COR-L47 (cell line): ENCODE data around the gene SLC25A4.
"Not testable (repeated sequence)": the region's sequence is repeated elsewhere in the genome, so short reads cannot be mapped to it uniquely, and the experiment has no call there.

Experiments used
- DNase-seq: peaks from one replicate; lab custom pipeline; 2025; lab: John Stamatoyannopoulos, UW

The SLC25A4 gene

DNA sequence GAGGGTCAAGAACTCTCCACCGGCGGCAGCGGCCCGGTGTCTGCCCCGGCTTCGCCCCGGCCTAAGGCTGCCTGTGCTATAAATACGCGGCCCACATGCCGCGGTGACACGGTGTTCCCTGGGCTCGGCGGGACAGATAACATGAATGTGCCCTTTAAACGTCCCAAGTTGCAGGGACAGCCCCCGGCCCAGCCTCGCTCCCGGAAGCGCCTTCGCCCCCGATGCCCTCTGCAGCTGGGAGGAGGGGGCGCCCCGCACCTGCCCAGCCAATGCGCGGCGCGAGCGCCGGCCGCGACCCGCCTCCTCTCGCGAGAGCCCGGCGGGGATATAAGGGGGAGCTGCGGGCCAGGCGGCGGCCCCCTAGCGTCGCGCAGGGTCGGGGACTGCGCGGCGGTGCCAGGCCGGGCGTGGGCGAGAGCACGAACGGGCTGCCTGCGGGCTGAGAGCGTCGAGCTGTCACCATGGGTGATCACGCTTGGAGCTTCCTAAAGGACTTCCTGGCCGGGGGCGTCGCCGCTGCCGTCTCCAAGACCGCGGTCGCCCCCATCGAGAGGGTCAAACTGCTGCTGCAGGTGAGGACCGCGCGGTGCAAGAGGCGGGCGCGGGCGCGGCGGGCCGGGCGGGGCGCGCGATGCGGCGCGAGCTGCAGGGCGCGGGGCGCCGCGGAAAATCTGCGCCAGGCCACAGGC lies at the start of gene SLC25A4:
Gene SLC25A4 (plus strand): TSS at position 355 of the 689 bp plus-strand sequence. CDS start 107 bp downstream, at position 462.
- DNase-seq, result peak; percentile 81

DNA sequence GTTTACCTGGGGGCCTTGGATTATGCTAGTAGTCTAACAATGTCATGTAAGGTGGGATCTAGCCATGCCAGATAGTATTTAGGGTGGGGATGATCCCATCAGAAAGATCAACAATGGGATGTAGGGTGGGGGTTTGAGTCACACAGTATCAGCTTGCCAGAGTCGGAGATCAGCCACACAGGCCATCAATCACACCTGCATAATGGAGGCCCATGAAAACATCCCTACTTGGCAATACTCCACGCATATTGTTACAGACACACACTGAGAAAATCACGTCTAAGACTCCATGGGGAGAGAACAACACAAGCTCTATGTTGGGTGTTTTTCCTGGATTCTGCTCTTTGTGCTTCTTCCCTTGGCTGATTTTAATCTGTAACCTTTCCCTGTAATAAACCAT lies 49.5 kb upstream of the SLC25A4 start:
- DNase-seq, result peak; percentile 30

DNA sequence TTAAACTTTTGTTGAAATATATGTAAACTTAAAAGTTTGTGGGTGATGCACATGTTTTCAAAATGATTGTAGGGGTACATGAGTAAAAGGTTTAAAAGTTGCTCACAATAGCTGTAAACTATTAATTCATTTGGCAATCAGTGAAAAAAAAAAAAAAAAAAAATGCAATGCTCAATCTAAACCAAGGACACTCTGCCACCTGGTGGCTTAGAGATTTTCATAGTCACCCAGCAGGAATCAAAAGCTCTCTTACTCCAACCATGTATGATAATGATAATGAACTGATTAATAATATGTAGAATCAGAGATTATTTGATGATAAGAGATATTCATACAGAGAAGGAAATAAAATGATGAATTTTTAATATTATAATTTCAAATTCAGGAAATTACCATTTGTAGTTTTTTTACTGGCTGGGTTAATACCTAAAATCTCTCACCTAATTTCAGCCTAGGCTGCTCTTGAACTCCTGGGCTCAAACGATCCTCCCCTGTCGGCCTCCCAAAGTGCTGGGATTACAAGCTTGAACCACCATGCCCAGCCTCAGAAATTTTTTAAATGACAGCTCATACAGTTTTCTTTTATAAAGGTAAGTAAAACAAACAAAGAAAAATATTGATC lies 46.9 kb upstream of the SLC25A4 start:
- DNase-seq, result peak; percentile 18

DNA sequence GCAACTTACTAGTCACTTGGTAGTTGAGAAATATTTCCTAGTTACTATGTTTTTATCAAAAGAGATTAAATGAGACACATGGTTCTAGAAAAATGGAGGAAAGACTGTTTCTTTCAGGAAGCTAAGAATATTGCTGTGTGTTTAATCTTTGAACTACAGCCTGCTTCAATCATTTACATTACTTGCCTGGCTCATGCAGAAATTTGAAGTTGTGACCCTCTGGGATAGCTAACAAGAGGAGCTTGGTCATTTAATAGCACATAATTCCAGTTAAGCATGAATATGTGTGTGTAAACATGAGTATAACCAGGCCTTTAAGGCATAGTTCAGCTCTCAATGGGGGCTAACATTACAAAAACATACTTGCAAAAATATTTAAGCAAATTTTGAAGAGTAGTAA lies 44.6 kb upstream of the SLC25A4 start:
- DNase-seq, result no peak

DNA sequence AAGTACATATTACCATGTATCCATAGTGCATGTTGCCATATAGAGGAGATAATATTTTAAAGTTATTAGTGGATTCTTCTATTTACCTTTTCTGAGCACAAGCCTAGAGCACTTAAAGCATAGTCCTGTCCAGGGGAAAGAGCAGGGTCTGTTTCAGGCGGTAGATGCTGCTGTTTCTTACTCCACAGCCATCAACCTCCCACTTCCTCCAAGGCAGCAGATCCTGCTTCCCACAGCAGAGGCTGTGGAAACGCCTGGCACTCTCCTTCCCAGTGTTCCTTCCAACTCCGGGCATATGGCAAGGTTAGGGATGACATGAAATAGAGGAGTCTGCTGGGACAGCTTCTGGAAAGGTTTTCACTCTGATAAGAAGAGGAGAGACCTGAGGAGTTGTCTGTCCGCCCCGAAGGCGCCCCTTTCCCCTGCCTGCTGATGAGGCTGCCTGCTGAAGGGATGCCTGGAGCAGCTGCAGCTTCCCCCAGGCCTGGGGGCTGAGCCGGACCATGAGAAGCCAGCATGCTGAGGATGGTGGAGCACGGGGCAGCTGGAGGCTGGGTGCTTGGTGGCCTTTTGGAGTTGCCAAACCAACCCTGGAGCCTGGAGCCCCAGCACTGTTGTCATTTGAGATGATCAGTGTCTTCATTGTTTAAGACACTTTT lies 43.9 kb upstream of the SLC25A4 start:
- no peak for DNase-seq

DNA sequence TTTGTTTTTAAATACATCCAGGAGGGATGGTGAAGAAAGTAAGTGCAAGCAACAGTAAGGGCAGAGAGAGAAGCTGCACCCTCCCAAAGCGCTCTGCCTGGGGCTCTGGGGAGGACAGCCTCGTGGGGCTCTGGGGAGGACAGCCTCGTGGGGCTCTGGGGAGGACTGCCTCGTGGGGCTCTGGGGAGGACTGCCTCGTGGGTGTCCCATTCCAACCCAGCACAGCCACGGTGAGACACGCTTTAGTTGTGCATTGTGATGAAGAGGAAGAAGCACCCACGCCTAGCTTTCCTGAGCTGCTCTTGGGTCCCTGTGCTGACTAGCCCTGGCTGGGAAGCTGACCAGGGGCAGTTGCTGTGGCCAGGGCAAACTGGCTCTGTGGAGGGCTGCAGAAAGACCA lies 43.1 kb upstream of the SLC25A4 start:
- no peak for DNase-seq

DNA sequence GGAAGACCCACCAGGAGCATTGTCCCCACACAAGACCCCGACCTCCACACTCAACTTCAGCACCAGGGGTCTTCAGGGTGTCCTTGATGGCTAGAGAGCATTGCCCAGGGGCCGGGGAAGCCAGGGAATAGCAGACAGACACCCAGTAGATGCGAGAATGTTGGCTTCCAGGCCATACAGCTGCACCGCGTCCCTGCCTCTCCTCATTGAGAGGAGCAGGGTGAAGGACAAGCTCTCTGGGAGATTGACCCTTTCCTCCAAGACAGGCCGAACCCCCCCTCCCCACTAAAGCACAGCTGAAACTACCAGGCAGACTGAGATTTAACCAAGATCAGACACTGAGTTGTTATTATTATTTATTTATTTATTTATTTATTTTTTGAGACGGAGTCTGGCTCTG lies 42.6 kb upstream of the SLC25A4 start:
- no peak for DNase-seq

DNA sequence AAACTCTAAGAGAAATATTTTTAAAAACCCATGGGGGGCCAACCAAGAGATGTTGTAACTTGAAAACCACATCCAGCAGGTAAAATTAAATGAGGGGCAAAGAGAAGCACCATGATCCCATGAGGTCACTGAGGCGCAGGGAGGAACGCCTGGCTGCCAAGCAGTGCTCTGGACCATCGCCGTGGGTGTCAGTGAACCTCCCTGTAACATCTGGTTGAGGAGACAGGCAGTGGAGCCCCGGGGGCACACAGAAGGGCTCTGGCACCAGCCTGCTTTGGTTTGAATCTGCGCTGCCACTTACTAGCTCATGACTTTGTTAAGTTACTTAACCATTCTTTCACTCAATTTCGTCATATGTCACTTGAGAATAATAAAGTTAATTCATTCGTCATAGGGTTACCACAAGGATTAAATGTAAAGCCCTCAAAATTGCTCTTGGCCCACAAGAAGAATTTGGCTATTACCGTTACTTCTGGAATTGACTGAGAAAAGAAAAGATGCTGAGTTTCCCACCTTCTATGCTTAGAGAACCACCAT lies 41.6 kb upstream of the SLC25A4 start:
- DNase-seq, result no peak

DNA sequence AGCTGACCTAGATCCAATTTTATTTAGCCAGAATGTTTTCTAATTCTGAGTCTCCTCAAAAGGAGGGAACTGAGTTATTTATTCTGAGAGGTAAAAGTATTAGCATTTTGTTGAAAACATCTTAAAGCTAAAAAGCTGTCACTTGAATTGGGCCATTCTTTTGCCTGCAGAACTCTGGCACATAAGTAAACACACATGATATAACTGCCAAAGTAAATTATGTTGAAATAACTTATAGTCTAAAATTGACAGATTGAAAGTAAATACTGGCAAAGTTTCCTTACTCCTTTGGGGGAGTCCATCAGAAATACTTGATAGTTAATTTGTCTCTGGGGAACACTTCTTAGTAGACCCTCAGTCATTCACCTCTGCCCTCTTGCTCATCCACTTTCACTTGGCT lies 38.3 kb upstream of the SLC25A4 start:
- no peak for DNase-seq

DNA sequence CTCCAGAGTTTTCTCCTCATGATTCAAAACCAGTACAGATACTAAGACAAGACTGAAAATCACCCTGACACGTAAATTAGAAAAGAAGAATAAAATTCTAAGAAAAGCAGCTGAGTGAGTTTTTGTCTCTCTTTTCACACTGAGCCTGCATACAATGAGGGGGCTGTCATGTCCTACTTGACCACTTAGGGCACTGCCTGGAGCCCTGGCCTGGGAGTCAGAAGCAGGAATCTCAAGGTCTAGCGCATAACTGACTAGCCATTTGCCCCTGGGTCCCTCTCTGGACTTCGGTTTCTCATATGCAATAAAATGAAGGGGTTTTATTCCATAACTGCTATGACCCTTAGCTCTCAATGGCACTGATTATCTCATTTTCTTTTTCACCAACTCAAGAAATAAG lies 36.7 kb upstream of the SLC25A4 start:
- DNase-seq, result no peak

DNA sequence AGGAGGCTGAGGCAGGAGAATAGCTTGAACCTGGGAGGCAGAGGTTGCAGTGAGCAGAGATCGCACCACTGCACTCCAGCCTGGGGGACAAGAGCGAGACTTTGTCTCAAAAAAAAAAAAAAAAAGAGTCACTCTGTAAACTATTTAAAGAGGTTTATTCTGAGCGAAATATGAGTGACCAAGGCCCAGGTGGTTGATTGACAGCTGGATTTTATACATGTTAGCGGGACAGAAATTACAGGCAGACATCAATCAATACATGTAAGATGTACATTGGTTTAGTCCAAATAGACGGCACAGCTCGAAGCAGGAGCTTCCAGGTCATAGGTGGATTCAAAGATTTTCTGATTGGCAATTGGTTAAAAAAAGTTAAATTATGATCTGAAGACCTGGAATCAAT lies 35.5 kb upstream of the SLC25A4 start:
- DNase-seq, result not testable (repeated sequence)

DNA sequence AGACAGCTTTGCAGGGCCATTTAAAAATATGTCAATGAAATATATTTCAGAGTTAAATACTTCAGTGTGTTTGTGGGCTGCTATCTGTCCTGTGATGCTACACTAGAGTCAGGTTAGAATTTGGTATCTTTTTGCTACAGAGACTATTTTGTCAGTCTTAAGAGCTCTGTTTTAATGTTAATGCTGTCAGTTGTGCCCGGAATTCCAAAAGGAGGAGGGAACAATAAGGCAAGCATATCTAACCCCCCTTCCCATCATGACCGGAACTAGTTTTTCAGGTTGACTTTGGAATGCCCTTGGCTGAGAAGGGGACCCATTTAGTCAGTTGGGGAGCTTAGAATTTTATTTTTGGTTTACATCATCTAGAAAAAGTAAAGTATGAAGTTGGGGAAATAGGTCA lies 34.9 kb upstream of the SLC25A4 start:
- DNase-seq, result no peak

DNA sequence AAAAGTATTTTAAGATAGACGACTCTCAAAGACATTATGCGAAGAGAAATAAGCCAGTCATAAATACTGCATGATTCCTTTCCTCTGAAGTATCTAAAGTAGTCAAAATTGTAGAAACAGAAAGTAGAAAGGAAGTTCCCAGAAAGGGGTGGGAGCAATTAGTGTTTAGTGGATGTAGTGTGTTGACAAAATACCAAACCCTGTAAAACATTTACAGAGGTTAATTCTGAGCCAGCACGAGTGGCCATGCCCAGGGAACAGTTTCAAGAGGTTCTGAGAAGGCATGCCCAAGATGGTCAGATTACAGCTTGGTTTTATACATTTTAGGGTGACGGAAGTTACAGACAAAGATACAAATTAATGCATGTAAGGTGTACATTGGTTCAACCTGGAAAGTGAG lies 34.4 kb upstream of the SLC25A4 start:
- no peak for DNase-seq

DNA sequence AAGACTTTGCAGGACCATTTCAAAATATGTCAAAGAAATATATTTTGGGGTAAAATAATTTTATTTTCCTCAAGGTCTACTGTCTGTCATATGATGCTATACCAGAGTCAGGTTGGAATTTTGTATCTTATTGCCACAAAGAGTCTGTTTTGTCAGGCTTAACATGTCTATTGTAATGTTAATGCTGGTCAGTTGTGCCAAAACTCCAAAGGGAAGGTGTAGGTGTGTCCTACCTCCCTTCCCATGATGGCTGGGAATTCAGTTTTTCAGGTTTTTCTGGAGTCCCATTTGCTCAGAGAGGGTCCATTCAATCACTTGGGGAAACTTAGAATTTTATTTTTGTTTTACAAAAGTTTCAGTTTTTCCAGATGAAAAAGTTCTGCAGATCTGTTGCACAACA lies 33.3 kb upstream of the SLC25A4 start:
- DNase-seq, result no peak

DNA sequence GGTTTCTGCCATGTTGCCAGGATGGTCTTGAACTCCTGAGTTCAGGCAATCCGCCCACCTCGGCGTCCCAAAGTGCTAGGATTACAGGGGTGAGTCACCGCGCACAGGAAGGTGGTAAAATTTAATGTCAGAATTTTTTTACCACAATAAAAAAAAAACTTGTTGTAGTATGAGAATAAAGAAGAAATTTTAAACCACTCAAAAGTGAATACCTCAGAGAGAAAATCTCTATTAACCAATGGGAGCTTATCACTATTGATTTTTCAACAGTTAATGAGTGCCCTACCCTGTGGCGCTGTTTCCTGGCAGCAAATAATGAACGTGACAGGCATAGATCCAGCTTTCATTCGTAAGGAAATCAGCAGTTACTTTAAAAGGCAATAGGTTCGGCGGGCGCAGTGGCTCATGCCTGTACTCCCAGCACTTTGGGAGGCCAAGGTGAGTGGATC lies 32.7 kb upstream of the SLC25A4 start:
- no peak for DNase-seq

DNA sequence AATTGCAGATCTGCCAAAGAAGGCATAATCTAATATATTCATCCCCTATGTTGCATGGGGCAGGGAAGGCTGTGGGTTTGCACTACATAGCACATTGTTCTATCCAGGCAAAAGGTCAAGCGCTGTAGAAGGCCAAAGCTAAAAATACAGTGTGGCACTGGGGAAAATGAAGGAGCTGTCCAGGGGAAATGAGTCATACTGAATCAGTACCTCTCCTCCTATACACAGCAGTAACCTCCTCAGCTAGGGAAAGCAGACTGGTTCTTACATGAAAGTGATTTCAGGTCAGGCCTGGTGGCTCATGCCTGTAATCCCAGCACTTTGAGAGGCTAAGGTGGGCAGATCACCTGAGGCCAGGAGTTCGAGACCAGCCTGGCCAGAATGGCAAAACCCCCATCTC lies 31.0 kb upstream of the SLC25A4 start:
- no peak for DNase-seq

DNA sequence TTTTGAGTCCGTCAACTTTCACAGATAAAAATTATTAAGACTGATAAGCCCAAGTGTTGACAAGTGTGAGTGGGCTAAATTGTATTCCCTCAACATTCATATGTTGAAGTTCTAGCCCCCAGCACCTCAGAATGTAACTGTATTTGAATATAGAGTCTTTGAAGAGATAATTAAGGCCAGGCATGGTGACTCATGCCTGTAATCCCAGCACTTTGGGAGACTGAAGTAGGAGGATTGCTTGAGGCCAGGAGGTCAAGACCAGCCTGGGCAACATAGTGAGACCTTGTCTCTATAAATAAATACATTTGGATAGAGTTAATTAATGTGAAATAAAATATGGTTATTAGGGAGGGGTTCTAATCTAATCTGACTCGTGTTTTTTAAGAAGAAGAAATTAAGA lies 29.7 kb upstream of the SLC25A4 start:
- DNase-seq, result no peak

DNA sequence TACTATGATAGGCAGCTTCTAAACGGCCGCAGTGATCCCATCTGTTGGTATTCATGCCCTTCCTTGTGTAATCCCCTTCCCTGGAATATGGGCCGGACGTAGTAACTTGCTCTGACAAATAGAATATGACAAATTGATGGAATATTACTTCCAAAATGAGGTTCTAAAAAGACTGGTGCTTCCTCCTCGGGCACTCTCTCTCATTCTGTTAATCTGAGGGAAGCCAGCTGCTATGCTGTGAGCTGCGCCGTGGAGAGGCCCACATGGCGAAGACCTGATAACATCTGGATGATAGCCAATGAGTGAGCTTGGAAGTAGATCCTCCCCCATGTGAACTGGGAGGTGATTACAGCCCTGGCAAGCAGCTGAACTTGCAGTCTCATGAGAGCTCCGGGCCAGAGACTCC lies 27.2 kb upstream of the SLC25A4 start:
- DNase-seq, result no peak

DNA sequence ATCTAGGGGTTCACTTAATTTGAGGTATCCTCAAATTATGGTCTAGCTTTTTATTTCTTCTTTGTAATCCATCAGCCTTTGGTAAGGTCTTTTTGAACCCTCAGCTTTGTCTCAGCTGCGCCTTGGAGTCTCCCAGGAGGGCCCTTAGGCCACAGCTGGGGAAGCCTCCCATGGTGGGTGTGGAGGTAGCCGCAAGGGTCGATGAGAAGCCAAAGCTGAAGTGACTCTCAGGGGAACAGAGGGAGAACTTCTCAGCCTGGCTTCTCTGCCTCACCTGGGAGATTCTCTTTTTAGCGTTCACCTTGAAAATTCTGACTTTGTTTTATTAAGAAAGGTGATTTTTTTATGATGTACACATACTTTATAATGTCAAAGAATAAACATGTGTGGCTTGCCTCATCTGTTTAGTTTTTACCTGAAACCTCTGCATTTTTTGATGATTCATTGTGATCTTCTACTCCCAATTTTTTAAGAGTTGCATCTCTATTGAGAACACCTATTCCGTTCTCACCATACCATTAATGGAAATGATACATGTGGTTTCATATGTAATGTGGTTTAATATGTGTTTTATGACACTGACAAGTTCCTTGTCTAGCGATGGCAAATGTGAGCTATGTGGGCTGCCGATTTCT lies 25.6 kb upstream of the SLC25A4 start:
- DNase-seq, result no peak

DNA sequence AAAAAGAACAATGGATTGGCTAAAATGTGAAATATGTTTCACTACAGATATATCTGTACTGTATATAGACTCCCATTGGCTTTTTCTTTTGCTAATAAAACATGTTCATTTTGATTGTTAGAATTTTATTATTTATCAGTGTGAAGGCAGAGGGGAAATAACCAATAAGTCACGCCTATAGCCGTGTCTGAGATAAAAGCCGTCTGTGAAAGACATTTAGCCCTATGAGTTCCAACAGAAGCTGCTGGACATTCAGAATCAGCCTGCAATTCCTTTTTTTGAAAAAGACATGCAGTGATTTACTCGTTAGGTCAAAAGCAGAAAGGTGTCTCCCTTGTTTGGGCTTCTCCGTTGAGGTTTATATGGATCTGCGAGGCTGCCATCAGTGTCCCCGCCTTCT lies 24.2 kb upstream of the SLC25A4 start:
- no peak for DNase-seq

DNA sequence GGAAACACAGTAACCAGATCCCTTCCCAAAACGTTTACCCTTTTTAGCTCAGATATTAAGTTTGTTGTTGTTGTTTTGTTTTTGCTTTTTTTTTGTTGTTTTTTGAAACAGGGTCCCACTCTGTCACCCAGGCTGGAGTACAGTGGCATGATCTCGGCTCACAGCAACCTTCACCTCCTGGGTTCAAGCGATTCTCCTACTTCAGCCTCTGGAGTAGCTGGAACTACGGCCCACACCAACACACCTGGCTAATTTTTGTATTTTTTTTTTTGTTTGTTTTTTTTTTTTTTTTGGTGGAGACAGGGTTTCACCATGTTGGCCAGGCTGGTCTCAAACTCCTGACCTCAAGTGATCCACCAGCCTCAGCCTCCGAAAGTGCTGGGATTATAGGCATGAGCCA lies 23.6 kb upstream of the SLC25A4 start:
- not testable (repeated sequence) for DNase-seq

DNA sequence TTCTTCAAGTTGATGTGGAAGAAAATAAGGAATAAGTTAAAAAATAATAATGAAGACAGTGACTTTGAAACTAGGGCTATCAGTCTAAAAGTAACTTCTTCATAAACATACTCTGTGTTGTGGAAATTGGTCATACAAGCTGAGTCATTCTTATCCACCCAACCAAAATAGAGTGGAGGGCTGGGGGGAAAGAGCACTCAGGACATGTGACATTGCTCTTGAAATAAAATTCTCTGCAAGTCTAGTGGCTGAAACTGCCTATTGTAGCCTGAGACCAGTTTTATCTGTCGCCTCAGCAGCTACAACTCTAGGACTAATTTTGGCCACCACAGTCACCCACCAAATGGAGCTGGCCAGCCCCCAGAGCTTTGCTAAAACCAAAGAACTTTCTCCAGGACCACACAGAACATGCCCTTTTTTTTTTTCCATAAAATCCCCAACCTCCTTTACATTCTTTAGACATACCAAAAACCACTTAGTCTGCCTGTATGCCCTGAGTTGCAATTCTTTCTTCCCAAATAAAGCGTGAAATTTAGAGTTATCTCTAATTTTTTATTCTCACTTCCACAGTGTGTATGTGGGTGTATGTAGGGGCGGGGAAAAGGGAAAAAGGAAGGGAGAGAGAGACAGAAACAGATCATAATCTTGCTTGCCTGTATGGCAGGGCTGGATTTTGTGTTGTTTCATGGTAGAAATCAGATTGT lies 23.0 kb upstream of the SLC25A4 start:
- no peak for DNase-seq
